NCI-H1092 (cell line): ENCODE data around the gene NRDE2.
"Not testable (repeated sequence)": the region's sequence is repeated elsewhere in the genome, so short reads cannot be mapped to it uniquely, and the experiment has no call there.

ENCODE experiments used
- DNase-seq: peaks from one replicate; lab custom pipeline; 2025; lab: John Stamatoyannopoulos, UW

The NRDE2 gene

GRCh38 chr14:90274808-90275457 lies 56.8 kb downstream of the NRDE2 start:
- no peak for DNase-seq

- DNase-seq: no peak
These were observed 57.7 kb downstream of the NRDE2 start for GRCh38 chr14:90274019-90274418.

GRCh38 chr14:90273532-90273931 lies 58.2 kb downstream of the NRDE2 start:
- DNase-seq: no peak

GRCh38 chr14:90272523-90272922 lies 59.2 kb downstream of the NRDE2 start:
- DNase-seq: no peak

GRCh38 chr14:90268420-90268819 lies 63.3 kb downstream of the NRDE2 start:
- DNase-seq: no peak

- DNase-seq: no peak
These were observed 65.1 kb downstream of the NRDE2 start for GRCh38 chr14:90266441-90267154.

GRCh38 chr14:90263748-90264449 lies 67.8 kb downstream of the NRDE2 start:
- no peak for DNase-seq

- DNase-seq: peak; percentile 93
These were observed 75.2 kb downstream of the NRDE2 start, which contains the start of gene PSMC1 for GRCh38 chr14:90256354-90257131. PSMC1 (plus strand) TSS chr14:90256553; CDS start chr14:90256598, 45 bp downstream.

- no peak for DNase-seq
These were observed 75.9 kb downstream of the NRDE2 start for GRCh38 chr14:90255871-90256270.

GRCh38 chr14:90253826-90254225 lies 77.9 kb downstream of the NRDE2 start:
- no peak for DNase-seq

GRCh38 chr14:90248594-90248993 lies 83.1 kb downstream of the NRDE2 start:
- no peak for DNase-seq

GRCh38 chr14:90247441-90247840 lies 84.3 kb downstream of the NRDE2 start:
- not testable (repeated sequence) for DNase-seq

GRCh38 chr14:90246936-90247335 lies 84.8 kb downstream of the NRDE2 start:
- no peak for DNase-seq

- no peak for DNase-seq
These were observed 89.3 kb downstream of the NRDE2 start for GRCh38 chr14:90242444-90242843.

GRCh38 chr14:90239139-90239538 lies 92.6 kb downstream of the NRDE2 start:
- no peak for DNase-seq

- peak; percentile 25 for DNase-seq
These were observed 96.4 kb downstream of the NRDE2 start for GRCh38 chr14:90235179-90235976.

GRCh38 chr14:90229942-90230341 lies 101.8 kb downstream of the NRDE2 start:
- not testable (repeated sequence) for DNase-seq

GRCh38 chr14:90228478-90228877 lies 103.3 kb downstream of the NRDE2 start:
- no peak for DNase-seq
